Measurements from ENCODE around the gene PLCG2.
"Not testable (repeated sequence)": the region's sequence is repeated elsewhere in the genome, so short reads cannot be mapped to it uniquely, and the experiment has no call there.

PLCG2 gene

DNA sequence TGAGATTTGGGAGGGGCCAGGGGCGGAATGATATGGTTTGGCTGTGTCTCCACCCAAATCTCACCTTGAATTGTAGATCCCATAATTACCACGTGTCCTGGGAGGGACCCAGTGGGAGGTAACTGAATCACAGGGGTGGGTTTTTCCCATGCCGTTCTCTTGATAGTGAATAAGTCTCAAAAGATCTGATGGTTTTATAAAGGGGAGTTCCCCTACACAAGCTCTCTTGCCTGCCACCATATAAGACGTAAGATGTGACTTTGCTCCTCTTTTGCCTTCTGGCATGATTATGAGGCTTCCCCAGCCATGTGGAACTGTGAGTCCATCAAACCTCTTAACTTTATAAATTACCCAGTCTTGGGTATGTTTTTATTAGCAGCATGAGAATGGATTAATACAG, 230.7 kb downstream of the PLCG2 start:
- DNase-seq, result not testable (repeated sequence)

GRCh38 chr16:82010649-82011048, 231.6 kb downstream of the PLCG2 start:
- no peak for DNase-seq

- DNase-seq, result peak; percentile 37 to 46
Observed at GRCh38 chr16:82011199-82011641, 232.1 kb downstream of the PLCG2 start, which contains the start of gene SDR42E1. Gene SDR42E1, minus strand, starts transcription at chr16:82011470. Its CDS starts 10,612 bp downstream, at chr16:82000858.
